HepG2 (cell line): Measurements from ENCODE around the gene CLN6. TPM values are rescaled to one million over a fixed set of nuclear protein-coding genes. Genes with fewer than 3 reads are reported as not detected.
A peak's percentile ranks its signal among the peaks of the same experiment; 100 is the strongest.

Experiments
- ATF6 ChIP-seq: sonication (generic); formaldehyde crosslinking; conservative IDR thresholded peaks from 2 replicates; pipeline ENCODE4 v1.4.0; 2020; ENCODE audit warnings: missing genetic modification reagents
- DR1 ChIP-seq: sonication (generic); formaldehyde crosslinking; IDR thresholded peaks from 2 replicates; pipeline ENCODE4 v1.8.0; 2021; ENCODE audit warnings: mild to moderate bottlenecking, missing genetic modification reagents, inconsistent platforms
- EHMT2 ChIP-seq: fragments of 200-600 bp; sonication (generic); IDR thresholded peaks from 2 replicates; pipeline ENCODE4 v1.7.0; 2017; ENCODE audit warnings: antibody characterized with exemption, low read depth, low read length, borderline replicate concordance
- ELF3 ChIP-seq: IDR thresholded peaks from 2 replicates; pipeline ENCODE4 v1.6.1; 2016; ENCODE audit warnings: missing genetic modification reagents, missing compliant biosample characterization
- GATA4 ChIP-seq: sonication (generic); IDR thresholded peaks from 2 replicates; pipeline ENCODE4 v1.6.1; 2016; ENCODE audit warnings: antibody characterized with exemption, low read depth, borderline replicate concordance
- HNRNPH1 ChIP-seq: fragments of 200-400 bp; formaldehyde crosslinking; optimal IDR thresholded peaks from 2 replicates; pipeline ENCODE3; 2017; ENCODE audit warnings: mild to moderate bottlenecking, low read depth, low read length
- PHB2 ChIP-seq: fragments of 450-650 bp; IDR thresholded peaks from 2 replicates; pipeline ENCODE4 v1.6.1; 2018; ENCODE audit not compliant: partially characterized antibody
- PRDM4 ChIP-seq: sonication (generic); formaldehyde crosslinking; IDR thresholded peaks from 2 replicates; pipeline ENCODE4 v1.9.0; 2021; ENCODE audit warnings: missing genetic modification reagents, borderline replicate concordance
- TBX3 ChIP-seq: fragments of 450-650 bp; IDR thresholded peaks from 2 replicates; pipeline ENCODE4 v1.6.1; 2017; ENCODE audit warnings: antibody characterized with exemption, mild to moderate bottlenecking, inconsistent platforms, borderline replicate concordance
- ZBTB46 ChIP-seq: sonication (generic); formaldehyde crosslinking; IDR thresholded peaks from 2 replicates; pipeline ENCODE4 v1.4.0; 2020; ENCODE audit warnings: mild to moderate bottlenecking, missing genetic modification reagents, borderline replicate concordance
- ZFAT ChIP-seq: sonication (generic); formaldehyde crosslinking; conservative IDR thresholded peaks from 2 replicates; pipeline ENCODE4 v1.8.1; 2023; ENCODE audit warnings: missing genetic modification reagents, inconsistent platforms
- ZFP91 ChIP-seq: sonication (generic); formaldehyde crosslinking; IDR thresholded peaks from 2 replicates; pipeline ENCODE4 v1.9.0; 2022; ENCODE audit warnings: missing genetic modification reagents, mild to moderate bottlenecking, borderline replicate concordance
- ZMYM4 ChIP-seq: sonication (generic); formaldehyde crosslinking; IDR thresholded peaks from 2 replicates; pipeline ENCODE4 v1.8.1; 2023; ENCODE audit warnings: mild to moderate bottlenecking, missing genetic modification reagents
- ZNF20 ChIP-seq: sonication (generic); formaldehyde crosslinking; IDR thresholded peaks from 2 replicates; pipeline ENCODE4 v1.4.0; 2020; ENCODE audit warnings: mild to moderate bottlenecking, moderate library complexity, missing genetic modification reagents
- ZNF253 ChIP-seq: sonication (generic); formaldehyde crosslinking; IDR thresholded peaks from 2 replicates; pipeline ENCODE4 v1.8.0; 2022; ENCODE audit warnings: mild to moderate bottlenecking, missing genetic modification reagents, borderline replicate concordance
- ZNF558 ChIP-seq: sonication (generic); formaldehyde crosslinking; IDR thresholded peaks from 2 replicates; pipeline ENCODE4 v1.9.0; 2022; ENCODE audit warnings: mild to moderate bottlenecking, missing genetic modification reagents, borderline replicate concordance
- polyA plus RNA-seq, 8 experiments: library from polyadenylated mRNA; depleted of rRNA in 3 of 8; stranded (reverse) in 7 of 8; unstranded in 1 of 8; fragments of >200 nt; fragmentation: Illumina TruSeq in 4 of 8; extraction: Trizol in 4 of 8; gene quantifications; 2 replicates each; pipeline versions ENCODE4 v1.2.1 to v1.2.3, GENCODE V29; 2011 to 2016; ENCODE audit warnings: low read depth in 4 of 8, missing spikeins in 1 of 8, mixed read lengths in 1 of 8; ENCODE audit not compliant: insufficient read depth in 1 of 8
- total RNA-seq, 5 experiments: library from RNA; depleted of rRNA; stranded (reverse); fragments of >200 nt; fragmentation: Illumina TruSeq; extraction: Trizol; gene quantifications; 2 replicates each; pipeline ENCODE4 v1.2.3, GENCODE V29; 2016; ENCODE audit warnings: low read depth in 1 of 5

The CLN6 gene
- total and polyA plus RNA-seq, 2 of the 13 experiments (the other 11 are each of a cell fraction or from before 2014, with no cell fraction given), result 24.9 to 27.1 TPM

GRCh38 chr15:68277603-68278344, 48.2 kb upstream of the CLN6 start, which contains the start of gene FEM1B (continued):
- TF ChIP-seq ZNF253 (CRISPR knock-in tag) (peak; percentile 70; the same call in 1 of the 2 replicates), ZFP91 (peak; percentile 77; the same call in 1 of the 2 replicates), EHMT2 (peak; percentile 58; the same call in 1 of the 2 replicates), ATF6 (CRISPR knock-in tag) (no peak; the same call in 1 of the 2 replicates), DR1 (CRISPR knock-in tag) (peak; percentile 83), ZFAT (CRISPR knock-in tag) (no peak; the same call in 1 of the 2 replicates), ZBTB46 (CRISPR knock-in tag) (no peak), PRDM4 (no peak), ZMYM4 (peak; percentile 89), GATA4 (peak; percentile 18), ELF3 (peak; percentile 20; the same call in 1 of the 2 replicates), HNRNPH1 (no peak), ZNF20 (CRISPR knock-in tag) (peak; percentile 62; the same call in 1 of the 2 replicates), TBX3 (peak; percentile 28; the same call in 1 of the 2 replicates), ZNF558 (CRISPR knock-in tag) (peak; percentile 85; the same call in 1 of the 2 replicates), PHB2 (no peak)
